Adrenal gland (tissue), 12 donors: ENCODE results near the gene CRIP1. TPM values are rescaled to one million over a fixed set of nuclear protein-coding genes. Genes with fewer than 3 reads are reported as not detected.

Experiments
- DNase-seq, 7 donors: peaks; one replicate each; pipeline ENCODE4 v3.0.0-alpha.2; 2019 to 2020
- H3K27ac ChIP-seq, 5 donors: fragments of 200-600 bp; sonication (generic) in 4 of 5; 1 replicate in 3 of 5; 2 replicates in 2 of 5; pipeline versions ENCODE4 v1.5.1 to v1.8.0; 2016 to 2020; ENCODE audit warnings: mild to moderate bottlenecking in 1 of 5
- H3K27me3 ChIP-seq: fragments of 200-600 bp; 2 replicates; pipeline ENCODE4 v1.8.0; 2021
- H3K36me3 ChIP-seq, 2 donors: fragments of 200-600 bp; replicated peaks in 1 of 2; 1 replicate in 1 of 2; 2 replicates in 1 of 2; pipeline versions ENCODE4 v1.5.1 to v1.8.0; 2018 to 2022
- H3K4me1 ChIP-seq, 2 donors: fragments of 200-600 bp; replicated peaks in 1 of 2; 1 replicate in 1 of 2; 2 replicates in 1 of 2; pipeline versions ENCODE4 v1.5.1 to v1.8.0; 2018 to 2021
- H3K4me3 ChIP-seq, 4 donors: fragments of 200-600 bp; sonication (generic) in 3 of 4; one replicate each; pipeline ENCODE4 v1.5.1; 2016 to 2018
- H3K9me3 ChIP-seq, 3 donors: fragments of 200-600 bp; sonication (generic) in 1 of 3; replicated peaks in 1 of 3; 1 replicate in 2 of 3; 2 replicates in 1 of 3; pipeline versions ENCODE4 v1.5.1 to v1.8.0; 2016 to 2021
- CTCF ChIP-seq, 6 experiments: fragments of 450-650 bp in 4 of 6; fragments of 200-600 bp in 2 of 6; sonication (generic) in 1 of 6; IDR thresholded peaks; 1 replicate in 5 of 6; 2 replicates in 1 of 6; pipeline versions ENCODE4 v1.5.1 to v1.8.0; 2016 to 2021; ENCODE audit warnings: antibody characterized with exemption in 6 of 6, mild to moderate bottlenecking in 2 of 6, moderate library complexity in 1 of 6
- POLR2A ChIP-seq, 2 donors: fragments of 450-650 bp; IDR thresholded peaks; one replicate each; pipeline ENCODE4 v1.6.1; 2017; ENCODE audit warnings: antibody characterized with exemption in 2 of 2, mild to moderate bottlenecking in 2 of 2, moderate library complexity in 1 of 2
- WGBS, 4 donors: extraction: QIAGEN DNeasy Blood & Tissue Kit in 2 of 4; methylation state at CpG; one replicate each; pipeline versions ENCODE4 v1.1.5 to v1.1.7; 2013 to 2017; 5-methylcytosine and 5-hydroxymethylcytosine counted together
- intact Hi-C, 2 donors: fragments of 100-400 bp; cut with DNase I; formaldehyde crosslinking; loops; one replicate each; pipeline versions ENCODE4 v1.14.1 to v1.15.0; 2022 to 2023
- polyA plus RNA-seq, 3 donors: library from polyadenylated mRNA; stranded (reverse); fragments of 200-250 nt in 2 of 3; fragments of 350-450 nt in 1 of 3; fragmentation: Illumina TruSeq in 1 of 3; extraction: RNeasy Lipid Tissue Mini Kit (QIAGEN cat#74804) in 1 of 3; gene quantifications; one replicate each; pipeline ENCODE4 v1.2.3, GENCODE V29; 2013 to 2014
- total RNA-seq, 9 donors: library from RNA; depleted of rRNA in 4 of 9; stranded (reverse); fragments of >200 nt in 4 of 9; fragments of 120-200 nt in 1 of 9; fragmentation: NEBNext Ultra II Directional in 1 of 9; extraction: Animal tissue kit (Norgen Biotek cat#: 25700) in 1 of 9; gene quantifications; one replicate each; pipeline versions ENCODE4 v1.1.0 to v1.2.4, GENCODE V29; 2013 to 2023
- donor health status: healthy with polysubstance abuse.
- donor health status: Bipolar disorder and iron deficiency.
- donor health status: DM: yes; HTN: yes; CAD: no.
- donor health status: DM: no; HTN: no; CAD: no.
- donor health status: DM: no; HTN: no; CAD: no.
- donor health status: DM: yes; HTN: yes; CAD: no.

The CRIP1 gene
- total and polyA plus RNA-seq, 12 donors: 1.9 to 157 (median 9.3) TPM

GRCh38 chr14:105533811-105534498 is 47.3 kb downstream of the CRIP1 start:
- no peak for DNase-seq
- intact Hi-C loops: no loop called here
- Histone ChIP-seq H3K4me1 (peaks cover 3 to 11% of the 10 kb centered on the region in 2 donors), H3K9me3 (no peaks in the 10 kb centered on the region), H3K36me3 (no peaks in the 10 kb centered on the region), H3K4me3 (no peak overlapping the region), H3K27ac (no peak overlapping the region), H3K27me3 (peaks cover 21% of the 10 kb centered on the region)
- WGBS, 4 donors: 55 to 72% (median 63%) methylated on average over 20 to 21 of the region's 21 CpGs
- TF ChIP-seq CTCF (IDR thresholded peaks at IDR 0.05) (no peak), POLR2A (IDR thresholded peaks at IDR 0.05) (no peak)

DNA sequence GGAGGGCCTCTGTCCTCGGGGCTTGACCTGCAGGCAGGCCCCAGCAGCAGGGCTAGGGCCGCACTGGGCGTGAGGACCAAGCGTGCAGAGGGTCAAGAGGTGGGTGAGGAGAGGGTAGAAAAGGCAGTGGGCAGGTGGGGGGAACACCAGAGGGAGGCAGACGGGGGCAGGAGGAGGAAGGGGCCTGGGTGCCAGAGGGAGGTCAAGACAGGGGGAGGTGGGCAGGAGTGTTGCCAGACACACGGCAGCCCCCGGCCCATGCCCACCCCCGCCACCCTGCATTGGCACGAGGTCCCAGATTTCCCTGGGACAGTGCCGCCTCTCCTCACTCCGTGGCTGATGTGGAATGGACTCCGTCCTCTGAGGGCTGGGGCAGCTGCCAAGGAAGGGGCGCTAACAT is 47.9 kb downstream of the CRIP1 start:
- intact Hi-C loops: no loop called here
- Histone ChIP-seq H3K4me3 (no peak overlapping the region), H3K27me3 (peaks cover 15% of the 10 kb centered on the region), H3K36me3 (no peaks in the 10 kb centered on the region), H3K4me1 (peaks cover 0 to 4% of the 10 kb centered on the region in 2 donors), H3K27ac (no peak overlapping the region), H3K9me3 (no peaks in the 10 kb centered on the region)
- no peak for TF ChIP-seq CTCF (IDR thresholded peaks at IDR 0.05)
- TF ChIP-seq POLR2A (IDR thresholded peaks at IDR 0.05): no peak
- no peak for DNase-seq
- WGBS, 4 donors: 46 to 69% (median 65%) methylated on average over 6 to 13 of the region's 13 CpGs

GRCh38 chr14:105536051-105536450 is 49.4 kb downstream of the CRIP1 start:
- Histone ChIP-seq H3K4me3 (no peak overlapping the region), H3K27me3 (peaks cover 11% of the 10 kb centered on the region), H3K9me3 (no peaks in the 10 kb centered on the region), H3K4me1 (no peaks in the 10 kb centered on the region), H3K27ac (no peak overlapping the region), H3K36me3 (no peaks in the 10 kb centered on the region)
- no peak for TF ChIP-seq POLR2A (IDR thresholded peaks at IDR 0.05)
- DNase-seq: no peak
- intact Hi-C loops: no loop called here
- WGBS, 4 donors: 64 to 81% (median 77%) methylated on average over 4 to 7 of the region's 7 CpGs

DNA sequence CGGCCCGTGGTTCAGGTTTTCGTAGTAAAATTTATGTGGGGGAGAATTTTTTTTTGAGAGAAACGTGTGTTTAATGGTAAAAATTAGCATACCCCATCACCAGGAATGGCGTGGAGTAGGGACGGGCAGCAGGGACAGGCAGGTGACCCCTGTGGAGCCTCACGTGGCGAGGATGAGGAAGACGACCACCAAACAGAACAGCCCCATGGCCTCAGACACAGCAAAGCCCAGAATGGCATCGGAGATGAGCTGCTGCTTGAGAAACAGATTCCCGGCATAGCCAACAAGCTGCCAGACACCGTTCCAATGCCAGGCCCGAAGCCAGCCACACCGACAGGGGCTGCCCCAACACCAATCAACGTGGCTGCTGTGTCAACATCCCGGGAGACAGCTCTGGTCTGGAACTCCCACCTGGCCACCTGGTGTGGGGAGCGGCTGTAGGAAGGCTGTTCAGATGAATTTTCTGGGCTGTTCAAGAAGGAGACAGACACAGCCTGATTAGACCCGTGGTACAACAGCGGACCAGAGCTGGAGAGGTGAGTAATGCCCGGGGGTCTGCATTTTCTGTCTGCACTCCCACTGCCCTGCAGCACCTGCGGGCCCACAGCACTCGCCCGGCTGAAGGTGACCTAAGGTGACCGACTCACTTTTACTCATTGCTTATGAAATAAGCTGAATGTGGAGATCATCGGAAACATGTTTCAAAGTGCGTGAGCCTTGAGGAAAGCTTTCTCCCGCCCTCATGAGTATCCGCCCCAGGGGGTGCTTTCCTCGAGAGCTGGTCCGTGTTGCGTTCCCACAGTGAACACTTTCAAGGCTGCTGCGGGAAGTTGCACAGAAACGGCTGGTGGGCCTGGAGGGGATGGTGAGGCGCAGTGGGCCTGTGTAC is 50.2 kb downstream of the CRIP1 start:
- 67 to 77% (median 70%) methylated on average over 29 to 34 of the region's 34 CpGs for WGBS, 4 donors
- no peak overlapping the region for H3K4me3 ChIP-seq
- no peaks in the 10 kb centered on the region for H3K9me3 ChIP-seq
- TF ChIP-seq CTCF (IDR thresholded peaks at IDR 0.05): no peak
- TF ChIP-seq POLR2A (IDR thresholded peaks at IDR 0.05): no peak
- intact Hi-C loops: no loop called here
- no peaks in the 10 kb centered on the region for H3K4me1 ChIP-seq
- H3K36me3 ChIP-seq: no peaks in the 10 kb centered on the region
- no peak for DNase-seq
- H3K27ac ChIP-seq: no peak overlapping the region
- H3K27me3 ChIP-seq: peaks cover 16% of the 10 kb centered on the region
